ENCODE measurements around the gene CKAP2L.

CKAP2L gene, protein sequence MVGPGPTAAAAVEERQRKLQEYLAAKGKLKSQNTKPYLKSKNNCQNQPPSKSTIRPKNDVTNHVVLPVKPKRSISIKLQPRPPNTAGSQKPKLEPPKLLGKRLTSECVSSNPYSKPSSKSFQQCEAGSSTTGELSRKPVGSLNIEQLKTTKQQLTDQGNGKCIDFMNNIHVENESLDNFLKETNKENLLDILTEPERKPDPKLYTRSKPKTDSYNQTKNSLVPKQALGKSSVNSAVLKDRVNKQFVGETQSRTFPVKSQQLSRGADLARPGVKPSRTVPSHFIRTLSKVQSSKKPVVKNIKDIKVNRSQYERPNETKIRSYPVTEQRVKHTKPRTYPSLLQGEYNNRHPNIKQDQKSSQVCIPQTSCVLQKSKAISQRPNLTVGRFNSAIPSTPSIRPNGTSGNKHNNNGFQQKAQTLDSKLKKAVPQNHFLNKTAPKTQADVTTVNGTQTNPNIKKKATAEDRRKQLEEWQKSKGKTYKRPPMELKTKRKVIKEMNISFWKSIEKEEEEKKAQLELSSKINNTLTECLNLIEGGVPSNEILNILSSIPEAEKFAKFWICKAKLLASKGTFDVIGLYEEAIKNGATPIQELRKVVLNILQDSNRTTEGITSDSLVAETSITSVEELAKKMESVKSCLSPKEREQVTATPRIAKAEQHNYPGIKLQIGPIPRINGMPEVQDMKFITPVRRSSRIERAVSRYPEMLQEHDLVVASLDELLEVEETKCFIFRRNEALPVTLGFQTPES

DNA sequence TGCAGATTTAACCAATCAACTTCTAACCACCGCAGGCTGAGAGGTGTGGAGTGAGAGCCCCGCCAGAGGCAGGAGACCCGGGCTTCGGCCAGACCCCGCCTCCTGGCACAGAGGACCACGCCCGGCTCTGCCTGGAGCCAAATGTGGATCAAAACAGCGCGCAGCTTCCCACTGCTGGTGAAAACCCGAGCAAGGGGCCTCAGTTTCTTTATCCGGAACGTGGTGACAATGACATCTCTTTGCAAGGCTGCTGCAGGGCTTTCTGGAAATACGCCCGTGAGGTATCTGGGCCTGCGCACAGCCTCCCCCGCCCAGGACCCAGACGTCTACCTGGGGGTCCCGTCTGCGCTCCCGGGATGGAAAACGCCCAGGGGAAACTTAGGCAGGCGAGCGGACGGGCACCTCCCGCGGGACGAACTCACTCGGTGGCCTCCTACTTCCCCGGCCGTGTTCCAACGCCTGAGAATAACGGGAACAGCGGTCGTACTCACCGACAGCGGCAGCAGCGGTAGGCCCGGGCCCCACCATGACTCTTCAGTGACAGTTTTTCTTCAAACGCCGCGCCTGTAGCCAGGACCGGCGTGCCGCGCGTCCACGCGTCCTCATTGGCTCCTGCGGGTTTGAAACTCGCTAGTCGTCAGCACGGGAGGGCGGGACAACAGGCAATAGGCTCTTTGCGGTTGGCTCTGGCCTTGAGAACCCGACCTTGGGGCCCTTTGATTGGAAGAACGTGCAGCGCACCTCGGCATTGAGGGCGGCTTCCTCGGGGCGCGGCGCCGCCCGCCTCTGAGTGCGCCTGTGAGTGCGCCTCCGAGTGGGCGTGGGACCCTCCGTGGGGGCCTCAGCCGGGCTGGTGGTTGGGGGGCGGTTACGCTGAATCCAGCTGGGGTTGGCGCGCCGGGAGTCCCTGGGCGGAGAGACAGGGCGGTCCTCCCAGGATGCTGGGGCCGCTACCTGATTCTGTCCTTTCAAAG lies at the start of gene CKAP2L:
CKAP2L (minus strand) TSS at position 539 of the 974 bp plus-strand sequence; CDS start at position 528, 11 bp downstream.
- peak; percentile 99 for DNase-seq

DNA sequence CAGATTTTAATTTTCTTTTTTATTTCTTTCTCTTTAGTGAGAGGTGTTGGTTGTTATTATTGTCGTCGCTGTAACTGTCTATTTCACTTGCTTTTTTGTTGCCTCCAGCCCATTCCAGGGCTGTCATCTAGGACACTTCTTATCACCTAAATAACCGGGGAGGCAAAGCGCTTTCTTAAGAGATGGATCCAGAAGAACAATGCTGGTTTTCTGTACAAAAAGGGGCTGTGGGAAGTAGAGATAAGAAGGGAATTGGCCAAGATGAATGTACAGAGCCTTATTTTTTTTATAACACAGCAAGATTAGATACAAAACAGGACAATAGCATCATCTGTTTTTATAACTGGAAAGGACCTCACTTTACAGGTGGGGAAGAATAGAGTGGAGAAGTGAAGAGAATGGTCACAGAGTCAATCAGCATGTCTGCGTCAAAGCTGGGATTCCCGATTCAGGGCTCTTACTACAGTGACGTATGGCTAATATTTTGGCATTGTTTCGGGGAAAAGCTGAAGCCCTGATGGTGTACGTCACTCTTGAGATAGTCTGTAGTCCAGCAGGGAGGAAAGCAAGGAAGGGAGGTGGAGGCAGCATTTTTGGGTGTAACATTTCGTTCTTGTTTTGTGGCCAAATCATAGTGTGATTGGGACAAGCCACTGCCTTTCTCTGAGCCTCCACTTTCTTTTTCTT lies 49.0 kb upstream of the CKAP2L start:
- DNase-seq: no peak

DNA sequence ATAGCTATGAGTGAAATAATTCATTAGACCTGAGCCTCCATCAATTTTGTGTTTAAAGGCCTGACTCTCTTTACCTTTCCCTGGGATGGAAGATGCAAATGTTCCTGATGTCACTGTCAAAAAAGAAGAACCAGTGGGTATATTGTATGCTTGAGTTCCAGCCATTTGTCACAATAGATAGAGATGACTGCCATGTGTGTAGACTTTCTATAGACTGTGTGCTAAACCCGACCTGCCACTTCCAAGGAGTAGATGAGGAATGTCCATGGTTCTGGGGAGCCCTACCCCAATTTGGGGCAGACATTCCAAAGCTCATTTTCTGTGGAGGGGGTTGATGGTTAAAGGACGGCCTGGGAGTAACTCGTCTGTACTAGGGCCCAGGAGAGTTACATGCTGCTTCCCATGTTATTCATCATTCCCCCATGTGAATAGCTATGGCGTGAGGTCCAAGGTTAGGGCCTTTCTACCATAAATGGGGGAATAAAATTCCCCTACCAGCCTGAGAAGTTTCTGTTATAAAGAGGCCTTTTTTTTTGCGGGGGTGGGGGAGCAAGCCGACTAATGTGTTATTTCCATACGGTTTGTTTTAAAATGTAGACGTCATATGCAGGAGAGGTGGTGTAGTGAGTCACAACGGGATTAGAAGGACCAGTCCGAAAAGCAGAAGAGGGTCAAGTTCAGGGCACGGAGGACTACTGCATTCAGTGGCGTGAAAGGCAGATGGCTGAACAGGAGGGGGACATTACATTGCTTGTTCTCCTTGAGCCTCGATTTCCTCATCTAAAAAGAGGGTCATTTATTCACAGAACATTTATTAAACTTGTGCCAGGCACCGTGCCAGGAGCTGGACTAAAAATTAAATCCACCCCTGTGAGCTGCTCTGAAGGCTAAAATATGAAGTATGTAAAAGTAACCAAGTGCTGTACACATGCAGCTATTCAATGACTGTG lies 48.2 kb upstream of the CKAP2L start:
- DNase-seq: no peak

DNA sequence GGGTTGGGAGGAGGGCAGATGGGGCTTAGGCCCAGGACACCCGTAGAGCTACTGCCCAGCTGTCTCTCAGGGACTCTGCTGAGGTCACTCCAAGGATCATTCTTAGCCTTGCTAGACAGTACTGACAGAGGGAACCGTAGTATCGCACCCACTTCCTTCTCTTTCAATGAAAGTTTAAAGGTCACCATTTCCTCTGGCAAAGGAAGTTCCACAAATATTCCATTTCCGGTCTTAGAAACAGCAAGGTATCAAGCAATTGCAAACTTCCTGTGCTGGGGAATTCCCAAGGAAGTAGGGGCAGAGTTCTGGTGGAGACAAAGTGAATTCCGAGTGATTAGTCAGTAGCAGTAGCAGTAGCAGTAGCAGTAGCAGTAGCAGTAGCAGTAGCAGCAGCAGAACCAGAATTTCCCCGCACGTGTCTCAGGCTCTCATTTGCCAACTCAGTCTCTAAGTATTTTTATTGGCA lies 47.5 kb upstream of the CKAP2L start:
- no peak for DNase-seq

DNA sequence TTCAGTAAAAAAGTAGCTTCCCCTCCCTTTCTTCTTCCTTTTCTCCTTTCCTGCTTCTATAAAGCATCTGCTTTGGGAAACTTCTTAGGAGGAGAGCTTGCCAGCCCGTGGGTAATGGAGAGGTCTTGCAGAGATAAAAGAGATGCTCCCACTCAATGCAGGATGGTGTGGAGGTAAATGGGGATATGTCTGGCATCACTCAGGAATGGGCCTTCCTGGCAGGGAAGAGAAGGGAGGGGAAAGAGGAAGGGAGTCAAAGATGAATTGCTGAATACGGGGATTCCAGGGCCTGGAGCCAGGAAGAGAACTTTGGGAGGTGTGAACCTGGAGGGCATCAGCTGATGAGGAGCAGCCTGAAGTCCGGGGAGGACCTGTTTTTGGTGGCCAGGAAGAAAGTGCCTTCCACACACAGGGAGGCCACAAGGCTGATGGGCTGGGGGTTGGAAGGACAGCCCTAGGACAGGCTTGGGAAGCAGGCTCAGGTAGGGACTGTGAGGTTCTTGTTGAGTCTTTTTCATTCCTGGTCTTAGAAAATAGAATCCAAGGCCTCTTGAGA lies 46.9 kb upstream of the CKAP2L start:
- DNase-seq: no peak

DNA sequence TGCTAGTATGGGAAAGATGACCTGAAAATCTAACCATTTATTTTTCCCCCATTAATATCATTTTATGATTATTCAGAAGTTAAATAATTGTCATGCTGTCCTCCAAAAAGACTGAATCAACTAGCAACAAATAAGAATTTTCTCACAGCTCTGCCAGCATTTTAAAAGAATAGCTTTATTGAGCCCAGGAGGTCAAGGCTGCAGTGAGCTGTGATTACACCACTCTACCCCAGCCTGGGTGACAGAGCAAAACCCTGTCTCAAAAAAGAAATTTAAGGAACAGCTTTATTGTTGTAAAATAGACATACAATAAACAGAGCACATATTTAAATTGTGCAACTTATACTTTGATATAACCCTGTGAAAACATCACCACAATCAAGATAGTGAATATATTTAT lies 44.7 kb upstream of the CKAP2L start:
- no peak for DNase-seq

DNA sequence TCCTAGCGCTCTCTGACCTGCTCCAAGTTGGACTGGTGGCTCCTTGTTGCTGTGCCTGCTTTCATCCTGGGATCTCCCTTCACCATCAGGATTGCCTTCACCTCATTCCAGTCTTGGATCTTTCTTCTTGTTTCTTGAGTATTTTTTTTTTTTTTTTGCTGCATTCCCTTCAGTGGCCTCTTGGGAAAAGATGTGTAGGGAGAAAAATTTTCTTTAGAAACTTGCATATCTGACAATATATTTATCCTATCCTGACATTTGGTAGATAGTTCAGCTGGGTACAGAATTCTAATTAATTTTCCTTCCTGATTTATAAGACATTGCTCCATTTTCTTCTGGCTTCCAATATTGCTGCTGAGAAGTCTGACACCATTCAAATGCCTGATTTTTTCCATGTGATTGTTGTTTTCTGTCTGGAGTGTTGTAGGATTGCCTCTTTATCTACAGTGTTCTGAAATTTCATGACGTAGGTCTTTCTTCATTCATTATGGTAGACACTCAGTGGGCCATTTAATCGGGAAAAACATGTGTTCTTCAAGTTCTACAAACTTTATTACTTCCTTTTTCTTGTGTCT lies 42.9 kb upstream of the CKAP2L start:
- no peak for DNase-seq

DNA sequence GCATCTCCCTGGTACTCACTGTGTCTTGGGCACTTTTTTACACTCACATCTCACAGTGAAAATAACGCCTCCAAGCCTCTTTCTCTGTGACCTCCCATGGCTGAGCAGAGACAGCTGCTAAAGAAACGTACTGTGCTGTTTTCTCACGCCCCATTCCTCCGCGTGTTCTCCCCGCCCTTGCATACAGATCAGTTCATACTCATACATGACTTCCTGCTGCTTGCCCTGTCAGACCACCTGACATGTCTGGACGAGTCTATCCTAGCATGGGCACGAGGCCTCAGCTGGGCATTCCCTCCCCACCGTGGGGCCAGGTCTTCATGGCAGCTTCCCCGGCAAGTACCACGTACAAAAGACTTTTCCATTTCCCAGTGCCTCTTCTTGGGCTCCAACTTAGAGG lies 41.1 kb upstream of the CKAP2L start:
- no peak for DNase-seq

DNA sequence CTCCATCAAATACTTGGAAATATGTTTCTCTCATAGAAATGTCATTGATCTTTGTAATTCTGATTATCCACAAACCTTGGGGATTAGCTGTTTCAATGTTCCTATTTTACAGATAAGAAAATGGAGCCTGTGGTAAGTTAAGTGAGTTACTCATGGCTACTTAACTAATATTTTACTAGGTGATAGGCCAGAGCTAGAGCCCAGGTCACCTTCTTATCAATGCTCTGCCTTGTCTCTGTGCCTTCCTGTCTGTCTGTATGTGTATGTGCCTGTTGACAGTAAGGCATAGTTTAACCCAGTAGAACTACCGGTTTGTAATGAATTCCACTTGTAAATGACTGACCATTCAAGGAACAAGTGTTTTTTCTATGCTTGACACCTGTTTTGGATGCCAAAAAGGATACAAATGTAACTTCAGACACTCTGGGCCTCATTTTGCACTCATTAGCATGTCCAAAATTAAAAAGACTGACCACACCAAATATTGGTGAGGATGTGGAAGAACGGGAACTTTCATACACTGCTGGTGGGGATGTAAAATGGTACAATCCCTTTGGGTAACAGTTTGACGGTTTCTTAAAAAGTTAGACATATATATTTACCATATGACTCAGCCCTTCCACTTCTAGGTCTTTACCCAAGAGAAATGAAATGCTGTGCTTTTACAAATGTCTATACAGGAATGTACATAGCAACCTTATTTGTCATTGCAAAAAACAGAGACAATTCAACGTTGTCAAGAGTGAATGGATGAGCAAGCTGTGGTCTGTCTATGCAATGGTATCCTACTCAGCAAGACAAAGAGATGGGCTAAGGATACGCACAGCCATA lies 39.5 kb upstream of the CKAP2L start:
- no peak for DNase-seq

DNA sequence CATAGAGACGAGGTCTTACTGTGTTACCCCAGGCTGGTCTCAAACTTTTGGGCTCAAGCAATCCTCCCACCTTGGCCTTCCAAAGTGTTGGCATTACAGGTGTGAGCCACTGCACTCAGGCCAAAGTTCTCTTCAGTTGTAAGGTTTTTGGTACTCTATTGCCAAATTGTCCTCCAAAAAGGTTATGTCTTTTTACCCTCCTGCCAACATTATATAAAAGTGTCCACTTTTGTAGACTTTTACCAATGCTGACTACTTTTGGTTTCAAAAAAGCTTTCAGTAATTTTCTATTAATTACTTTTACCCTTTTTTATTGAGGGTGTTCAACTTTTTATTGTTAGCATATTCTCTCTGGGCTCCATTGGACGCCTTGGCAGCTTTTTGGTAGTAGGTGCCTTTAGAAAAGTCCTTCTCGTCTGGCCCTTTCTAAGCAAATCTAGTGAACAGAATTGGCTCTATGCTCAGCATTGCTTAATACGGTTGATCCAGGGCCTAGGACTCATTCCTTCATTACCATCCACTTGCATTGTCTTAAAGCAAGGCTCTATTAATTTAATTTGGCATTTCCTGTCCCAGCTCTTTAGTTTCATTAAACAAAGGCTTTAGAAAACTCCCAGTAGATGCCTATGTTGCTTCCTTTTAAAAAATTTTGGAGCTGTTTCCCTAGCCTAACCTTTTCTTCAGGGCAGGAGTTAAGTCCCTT lies 36.6 kb upstream of the CKAP2L start:
- DNase-seq: no peak

DNA sequence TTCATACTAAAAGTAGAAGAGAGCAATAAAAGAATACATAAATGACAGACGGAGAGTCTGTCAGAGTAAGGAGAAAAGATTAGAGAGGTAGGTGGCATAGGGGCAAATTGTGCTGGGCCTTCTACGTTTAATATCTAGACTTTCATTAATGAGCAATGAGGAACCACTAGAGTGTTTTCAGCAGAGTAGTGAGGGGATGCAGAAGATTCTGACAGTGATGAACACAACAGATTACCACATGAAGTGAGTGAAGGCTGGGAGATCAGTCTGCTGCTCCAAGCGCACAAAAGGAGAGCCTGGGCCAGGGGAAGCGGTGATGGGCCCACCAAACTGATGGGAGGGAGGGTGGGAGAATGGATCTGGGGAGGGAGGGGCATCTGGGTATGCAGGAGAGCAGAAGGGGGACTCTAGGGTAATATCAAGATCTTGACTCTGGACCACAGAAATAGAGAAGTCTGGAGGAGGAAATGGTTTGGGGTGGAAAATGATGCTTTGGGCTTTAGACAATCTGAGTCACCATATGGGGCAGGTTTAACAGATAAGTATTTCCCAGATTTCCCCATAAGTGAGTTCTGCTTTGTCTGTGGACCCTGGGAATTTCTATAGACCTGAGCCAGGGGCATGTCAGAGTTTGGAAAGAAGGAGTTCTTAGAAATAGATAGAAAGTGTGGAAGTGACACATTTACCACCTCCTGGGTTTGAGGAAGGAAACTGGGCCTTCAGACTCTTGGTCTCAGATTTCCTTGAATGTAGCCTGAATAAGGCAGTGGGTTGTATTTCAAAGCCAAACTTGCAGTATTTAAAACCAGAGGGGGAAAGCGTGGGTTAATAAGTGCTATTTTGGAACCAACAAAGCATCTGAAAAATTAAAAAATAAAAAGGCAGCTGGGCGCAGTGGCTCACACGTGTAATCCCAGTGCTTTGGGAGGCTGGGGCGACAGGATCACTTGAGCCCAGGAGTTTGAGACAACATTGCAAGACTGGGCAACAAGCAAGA lies 34.9 kb upstream of the CKAP2L start:
- DNase-seq: no peak

DNA sequence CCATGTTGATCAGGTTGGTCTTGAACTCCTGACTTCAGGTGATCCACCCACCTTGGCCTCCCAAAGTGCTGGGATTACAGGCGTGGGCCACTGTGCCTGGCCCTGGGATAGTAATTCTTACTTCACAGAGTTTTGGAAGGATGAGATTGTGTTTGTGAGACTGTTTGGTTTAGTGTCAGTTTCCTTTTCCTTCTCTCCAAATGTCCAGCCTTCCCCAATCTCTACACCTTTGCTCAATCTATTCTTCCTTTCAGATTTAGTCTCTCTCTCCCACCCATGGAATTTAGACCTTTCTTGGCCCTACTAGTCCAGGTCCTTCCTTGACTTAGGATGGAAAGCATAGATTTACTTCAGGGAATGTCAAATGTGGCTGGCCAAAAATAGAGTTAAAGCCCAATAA lies 32.1 kb upstream of the CKAP2L start:
- no peak for DNase-seq

DNA sequence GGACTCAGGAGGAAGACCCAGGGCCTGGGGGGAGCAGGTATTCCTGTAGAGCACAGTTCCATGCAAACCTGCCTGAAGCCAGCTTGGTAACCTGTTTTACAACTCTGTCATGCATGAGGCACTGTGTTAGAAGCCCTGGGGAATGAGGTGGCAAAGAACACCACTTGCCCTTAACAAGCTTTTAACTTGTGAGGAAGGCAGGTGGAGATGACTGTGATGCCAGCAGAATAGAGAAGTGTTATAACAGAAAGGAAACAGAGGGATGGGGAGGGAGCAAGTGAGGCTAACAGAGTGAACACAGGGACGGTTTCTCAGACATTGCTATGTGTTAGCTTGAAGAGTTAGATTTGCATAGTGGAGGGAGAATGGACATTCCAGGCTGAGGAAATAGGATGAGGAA lies 31.4 kb upstream of the CKAP2L start:
- DNase-seq: no peak

DNA sequence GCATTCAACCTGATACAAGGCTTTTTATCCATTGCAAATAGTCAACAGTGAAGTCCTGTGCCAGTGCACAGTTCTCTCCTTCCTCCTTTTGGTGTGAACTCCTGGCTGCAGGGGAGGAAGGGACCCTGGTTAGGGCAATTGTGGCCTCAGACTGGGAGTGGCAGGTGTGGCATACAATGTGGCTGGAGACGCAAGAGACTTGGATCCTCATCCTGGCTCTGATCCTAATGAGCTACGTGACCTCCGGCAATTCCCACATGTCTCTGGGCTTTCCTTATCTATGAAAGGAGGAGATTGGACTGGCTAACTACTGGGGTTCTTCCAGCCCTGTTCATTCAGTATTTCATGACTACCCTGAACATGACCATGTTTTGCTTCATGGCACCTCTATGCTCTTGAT lies 30.4 kb upstream of the CKAP2L start:
- DNase-seq: no peak

DNA sequence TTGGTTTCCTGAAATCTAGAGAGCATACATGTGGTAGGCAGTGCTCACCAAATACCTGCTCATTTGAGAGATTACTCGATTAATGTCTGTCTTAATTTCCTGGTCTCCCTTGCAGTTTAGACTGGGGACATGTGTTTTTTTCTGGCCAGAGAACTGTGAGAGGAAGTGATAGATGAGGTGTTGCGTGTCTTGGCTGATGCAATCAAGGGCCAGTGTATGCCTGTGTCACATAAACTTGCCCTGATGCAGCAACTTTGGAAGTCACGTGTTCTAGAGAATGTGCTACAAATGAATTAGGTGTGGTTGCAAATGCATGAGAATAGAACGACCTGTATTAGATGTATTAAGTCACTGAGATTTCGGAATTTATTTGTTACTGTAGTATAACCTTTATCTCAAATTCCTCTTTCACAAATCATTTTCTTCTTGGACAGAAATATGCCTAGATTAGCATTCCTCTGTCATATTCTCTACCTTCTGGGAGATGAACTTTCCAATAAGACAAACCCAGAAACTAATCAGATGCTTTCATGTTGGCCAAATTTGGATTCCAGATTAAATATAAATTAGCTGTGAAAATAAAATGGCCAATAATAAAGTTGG lies 29.8 kb upstream of the CKAP2L start:
- DNase-seq: no peak

DNA sequence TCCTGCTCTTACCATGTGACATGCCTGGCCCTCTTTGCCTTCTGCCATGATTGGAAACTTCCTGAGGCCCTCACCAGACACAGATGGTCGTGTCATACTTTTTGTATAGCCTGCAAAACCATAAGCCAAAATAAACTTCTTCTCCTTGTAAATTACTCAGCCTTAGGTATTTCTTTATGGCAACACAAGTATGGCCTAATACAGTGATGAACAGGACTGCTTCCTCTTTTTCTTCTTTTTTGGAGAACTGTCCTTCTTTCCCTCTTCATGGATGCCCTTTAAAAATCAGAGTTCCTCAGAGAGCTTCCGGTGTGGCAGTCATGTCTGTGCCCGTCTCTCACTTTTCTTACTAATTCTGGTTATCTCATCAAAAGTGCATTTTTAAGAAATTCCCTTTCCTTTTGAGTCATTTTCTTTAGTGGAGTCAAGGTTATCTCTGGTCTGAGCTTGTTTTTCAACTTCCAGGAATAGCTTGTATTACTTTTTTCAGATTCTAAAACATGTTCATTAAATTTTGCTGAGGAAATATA lies 29.1 kb upstream of the CKAP2L start:
- no peak for DNase-seq

DNA sequence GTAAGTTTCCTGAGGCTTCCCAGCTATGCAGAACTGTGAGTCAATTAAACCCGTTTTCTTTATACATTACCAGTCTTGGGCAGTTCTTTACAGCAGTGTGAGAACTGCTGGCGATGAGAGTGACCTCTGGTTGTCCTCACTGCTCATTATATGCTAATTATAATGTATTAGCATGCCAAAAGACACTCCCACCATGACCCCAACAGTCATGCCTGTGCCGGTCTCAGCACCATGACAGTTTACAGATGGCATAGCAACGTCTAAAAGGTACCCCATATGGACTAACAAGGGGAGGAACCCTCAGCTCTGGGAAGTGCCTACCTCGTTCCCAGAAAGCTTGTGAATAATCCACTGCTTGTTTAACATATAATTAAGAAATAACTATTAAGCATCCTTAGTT lies 28.0 kb upstream of the CKAP2L start:
- DNase-seq: no peak
